Mesenteric fat pad (tissue), 1 donor: ENCODE results near the gene TMEM8B. TPM values are rescaled to one million over a fixed set of nuclear protein-coding genes. Genes with fewer than 3 reads are reported as not detected.
"Not testable (repeated sequence)": the region's sequence is repeated elsewhere in the genome, so short reads cannot be mapped to it uniquely, and the experiment has no call there.

Experiments used
- DNase-seq: peaks from one replicate; pipeline ENCODE4 v3.0.0-alpha.2; 2020; ENCODE audit warnings: low spot score
- total RNA-seq: library from RNA; stranded (reverse); fragmentation: NEBNext Ultra II Directional; extraction: Animal tissue kit (Norgen Biotek cat#: 25700); gene quantifications from one replicate; pipeline ENCODE4 v1.2.1, GENCODE V29; 2021
- donor health status: DM: yes; HTN: yes; CAD: no.

The TMEM8B gene
- total RNA-seq, 1 donor from 2014 or later: 6.7 TPM

DNA sequence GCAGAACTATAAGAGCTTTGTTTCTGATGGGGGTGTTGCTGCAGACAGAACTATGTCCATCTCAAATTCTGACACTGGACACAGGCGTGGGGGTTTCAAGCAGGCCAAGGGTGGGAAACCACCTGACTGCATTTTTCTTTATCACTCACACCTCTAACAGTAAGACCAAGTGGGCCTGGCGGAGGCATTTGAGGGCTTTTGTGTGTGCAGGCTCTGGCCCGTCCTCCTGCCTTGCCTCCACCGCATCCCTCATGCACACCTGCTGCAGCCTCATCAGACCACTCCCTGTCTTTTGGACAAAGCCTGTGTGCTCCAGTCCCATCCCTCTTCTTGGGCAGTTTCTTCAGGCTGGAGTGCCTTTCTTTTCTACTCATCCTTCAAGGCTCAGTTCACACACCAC lies 33.3 kb downstream of the TMEM8B start:
- DNase-seq: peak; percentile 85

DNA sequence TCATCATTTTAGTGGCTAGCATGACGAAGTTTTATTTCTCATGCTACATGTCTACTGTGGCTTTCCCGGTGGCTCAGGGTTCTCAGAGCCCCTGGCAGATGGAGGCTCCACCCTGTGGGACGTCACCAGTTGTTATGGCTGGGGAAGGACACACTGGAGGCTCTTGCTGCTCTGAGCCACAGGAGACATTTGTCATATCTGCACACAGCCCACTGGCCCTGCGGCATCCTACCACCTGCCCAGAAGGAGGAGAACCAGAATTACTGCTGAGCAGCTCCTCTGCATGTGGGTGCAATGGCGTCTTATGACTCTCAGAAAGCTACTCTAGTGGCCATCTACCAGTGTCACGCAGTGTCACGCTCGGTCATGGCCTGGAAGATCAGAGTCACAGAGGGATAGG lies 34.6 kb downstream of the TMEM8B start:
- no peak for DNase-seq

DNA sequence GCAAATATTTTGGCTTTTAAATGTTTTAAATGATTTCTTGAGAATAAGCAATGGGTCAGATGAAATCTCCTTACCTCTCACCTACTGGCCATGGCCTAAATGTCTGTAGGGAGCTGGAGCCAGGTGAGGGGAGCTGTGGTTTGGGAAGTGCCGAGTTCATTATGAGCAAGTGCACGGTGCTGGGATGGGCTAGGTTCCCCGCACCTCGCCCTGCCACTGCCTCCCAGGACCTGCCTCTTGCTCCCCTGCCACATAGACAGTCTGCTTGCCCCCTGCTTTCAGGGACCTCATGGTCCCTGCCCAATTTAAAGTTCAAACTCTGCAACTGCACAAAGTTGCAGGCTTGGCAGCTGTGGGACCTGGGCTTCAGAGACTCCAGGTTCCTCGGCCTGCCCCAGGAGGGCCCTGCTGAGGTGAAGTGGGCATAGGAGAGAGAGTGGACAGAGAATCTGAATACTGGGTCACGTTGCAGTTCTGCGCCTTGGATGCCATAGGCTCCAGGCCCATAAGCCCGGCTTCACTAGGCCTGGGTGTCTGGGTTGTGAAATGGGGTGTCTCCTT lies 35.7 kb downstream of the TMEM8B start:
- no peak for DNase-seq

DNA sequence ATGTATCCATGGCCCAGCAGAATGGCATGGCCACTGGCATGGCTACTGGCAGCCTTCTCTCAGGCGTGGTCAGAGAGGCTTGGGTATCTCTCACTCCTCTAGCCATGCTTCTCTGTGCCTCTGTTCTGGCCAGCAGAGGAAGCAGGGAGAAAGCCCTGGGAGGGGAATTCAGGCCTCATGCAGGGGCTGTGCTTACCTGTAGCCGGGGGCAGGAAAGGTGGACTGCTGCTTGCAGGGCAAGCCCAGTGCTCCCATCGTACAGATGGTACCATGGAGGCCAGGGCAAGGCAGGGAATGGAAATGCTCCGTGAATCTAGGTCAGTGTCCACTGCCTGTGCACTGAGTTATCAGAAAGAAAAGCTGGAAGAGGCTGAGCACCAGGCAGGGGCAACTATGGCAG lies 38.5 kb downstream of the TMEM8B start:
- DNase-seq: no peak

DNA sequence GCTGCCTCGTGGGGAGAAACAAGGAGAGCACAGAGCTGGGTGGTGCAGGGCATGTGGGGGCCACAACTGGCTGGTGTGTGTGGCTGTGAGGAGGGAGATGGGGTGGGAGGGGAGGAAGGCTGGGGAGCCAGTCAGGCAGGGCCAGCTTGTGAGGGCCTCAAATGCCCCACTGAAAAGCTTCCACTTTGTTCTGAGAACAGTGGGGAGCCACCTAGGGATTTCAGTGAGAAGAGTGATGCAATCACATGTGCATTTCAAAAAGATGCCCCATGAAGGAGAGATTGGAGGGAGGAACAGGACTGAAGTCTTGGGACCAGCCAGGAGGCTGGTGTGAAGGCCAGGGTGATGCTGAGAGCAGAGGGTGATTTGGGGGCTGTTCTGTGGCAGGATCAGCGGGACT lies 39.9 kb downstream of the TMEM8B start:
- no peak for DNase-seq

DNA sequence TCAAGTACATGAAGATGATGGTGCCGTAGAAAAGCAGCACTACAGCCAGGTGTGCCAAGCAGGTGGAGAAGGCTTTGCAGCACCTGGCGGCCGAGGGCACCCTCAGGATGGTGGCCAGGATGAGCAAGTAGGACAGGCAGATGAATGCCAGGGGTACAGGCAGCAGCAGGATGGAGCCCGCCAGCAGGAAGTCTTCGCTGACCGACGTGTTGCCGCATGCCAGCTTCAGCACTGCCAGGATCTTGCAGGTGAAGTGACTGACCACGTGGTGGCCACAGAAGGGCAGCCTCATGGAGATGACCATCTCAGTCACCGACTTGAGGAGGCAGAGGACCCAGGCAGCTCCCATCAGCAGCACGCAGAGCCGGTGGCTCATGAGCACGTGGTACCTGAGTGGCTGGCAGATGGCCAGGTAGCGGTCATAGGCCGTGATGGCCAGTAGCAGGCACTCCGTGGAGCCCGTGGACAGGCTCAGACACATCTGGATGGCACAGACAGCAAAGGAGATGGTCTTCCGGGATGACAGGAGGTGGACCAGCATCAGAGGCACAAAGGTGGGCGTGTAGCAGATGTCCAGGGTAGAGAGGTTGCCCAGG lies 40.7 kb downstream of the TMEM8B start:
- DNase-seq: no peak

DNA sequence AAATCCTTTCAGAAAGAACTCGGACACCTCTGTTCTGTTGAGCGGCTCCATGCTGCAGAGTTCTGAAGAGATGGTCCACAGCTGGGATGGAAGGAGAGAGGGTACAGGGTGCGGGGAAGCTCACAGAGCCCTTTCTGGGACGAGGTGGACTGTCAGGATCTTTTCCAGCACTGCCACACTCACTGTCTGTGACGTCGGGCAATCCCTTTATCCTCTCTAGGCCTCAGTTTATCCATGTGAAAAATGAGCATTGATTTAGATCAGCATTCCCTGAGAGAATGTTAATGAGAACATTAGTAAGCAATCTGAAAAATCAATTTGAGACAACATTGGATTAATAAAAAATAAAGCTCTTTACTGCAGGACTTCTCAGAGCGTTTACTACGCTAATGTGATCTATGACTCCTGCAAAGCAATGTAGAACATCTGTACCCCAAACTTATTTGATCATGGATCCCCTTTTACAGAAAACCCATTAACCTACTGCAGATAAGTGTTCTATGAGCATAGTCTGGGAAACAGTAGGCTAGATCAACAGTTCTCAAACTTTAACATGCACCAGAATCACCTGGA lies 41.4 kb downstream of the TMEM8B start, which contains the start of gene OR13J1:
Gene OR13J1, minus strand, starts transcription at position 51 of the 573 bp plus-strand sequence. Its CDS starts 0 bp downstream, at position 51.
- no peak for DNase-seq

DNA sequence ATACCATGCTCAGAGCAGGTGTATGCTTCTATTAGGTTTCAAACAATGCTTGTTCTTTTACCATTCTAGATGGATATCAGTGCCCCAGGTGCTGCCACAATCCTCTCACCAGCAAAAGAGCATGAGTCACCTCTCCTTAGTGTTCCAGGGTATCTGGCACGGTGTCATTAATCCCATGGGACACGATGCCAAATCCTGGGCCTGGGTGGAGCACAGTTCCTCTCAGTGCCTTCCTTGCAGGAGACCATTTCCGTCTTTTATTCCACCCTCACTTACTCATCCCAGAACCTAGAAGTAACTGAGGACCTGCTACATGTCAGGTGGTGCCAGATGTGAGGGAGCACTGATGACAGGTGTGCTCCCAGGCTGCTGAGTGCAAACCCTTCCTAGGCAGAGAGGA lies 42.5 kb downstream of the TMEM8B start:
- no peak for DNase-seq

DNA sequence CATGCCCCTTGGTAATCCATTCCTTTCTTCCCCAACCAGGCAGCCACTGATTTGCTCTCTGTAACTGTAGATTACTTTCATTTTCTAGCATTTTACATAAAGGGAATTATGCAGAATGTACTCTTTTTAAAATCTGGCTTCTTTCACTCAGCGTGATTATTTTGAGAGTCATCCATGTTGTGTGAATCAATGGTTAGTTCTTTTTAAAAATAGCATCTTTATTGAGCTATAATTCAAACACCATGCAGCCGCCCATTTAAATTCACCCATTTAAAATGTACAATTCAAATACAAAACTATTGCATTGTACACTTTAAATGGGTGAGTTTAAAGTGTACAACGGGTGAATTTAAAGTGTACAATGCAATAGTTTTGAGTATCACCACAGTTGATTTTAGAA lies 43.5 kb downstream of the TMEM8B start:
- DNase-seq: no peak

DNA sequence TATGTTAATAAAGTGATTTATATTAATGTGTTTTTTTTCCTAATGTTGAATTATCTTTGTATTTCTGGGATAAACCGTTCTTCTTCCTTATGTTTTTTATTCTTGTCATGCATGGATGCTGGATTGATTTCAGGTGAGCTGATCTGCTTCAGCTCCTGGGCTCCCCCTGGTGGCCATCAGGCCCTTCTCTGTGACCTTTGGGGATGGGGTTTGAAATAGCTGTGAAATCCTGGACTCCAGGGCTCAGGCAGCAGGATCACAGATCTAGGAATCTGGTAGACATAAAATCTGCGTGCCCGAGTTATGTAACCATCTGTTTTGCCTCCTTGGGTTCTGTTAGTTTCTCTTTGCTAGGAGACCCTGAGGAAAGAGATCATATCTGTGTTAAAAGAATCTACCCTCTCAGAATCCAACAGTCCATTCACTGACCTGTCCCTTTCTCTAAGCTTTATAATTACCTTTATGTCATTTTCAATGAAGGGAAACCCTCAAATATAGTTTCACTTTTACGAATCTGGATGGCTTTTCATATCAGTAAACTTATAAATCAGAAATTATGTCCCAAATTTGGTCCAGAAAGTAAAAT lies 53.3 kb downstream of the TMEM8B start:
- no peak for DNase-seq

DNA sequence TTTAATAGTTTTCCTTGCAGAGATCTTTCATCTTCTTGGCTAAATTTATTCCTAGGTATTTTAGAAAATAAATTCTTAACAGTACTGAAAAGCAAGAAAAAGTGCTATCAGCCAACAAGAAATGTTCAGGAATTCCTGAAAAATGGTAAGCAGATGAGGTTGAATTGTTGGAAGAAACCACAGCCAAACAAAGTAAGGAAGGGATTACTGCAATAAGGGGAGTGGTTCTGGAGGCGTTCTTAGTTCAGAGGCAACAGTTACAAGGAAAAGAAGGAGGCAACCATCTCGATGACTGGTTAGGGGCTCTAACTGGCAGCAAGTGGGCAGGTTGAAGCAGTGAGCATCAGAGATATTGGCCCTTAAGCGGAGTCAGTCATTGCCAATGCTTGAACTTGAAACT lies 54.0 kb downstream of the TMEM8B start:
- DNase-seq: no peak

DNA sequence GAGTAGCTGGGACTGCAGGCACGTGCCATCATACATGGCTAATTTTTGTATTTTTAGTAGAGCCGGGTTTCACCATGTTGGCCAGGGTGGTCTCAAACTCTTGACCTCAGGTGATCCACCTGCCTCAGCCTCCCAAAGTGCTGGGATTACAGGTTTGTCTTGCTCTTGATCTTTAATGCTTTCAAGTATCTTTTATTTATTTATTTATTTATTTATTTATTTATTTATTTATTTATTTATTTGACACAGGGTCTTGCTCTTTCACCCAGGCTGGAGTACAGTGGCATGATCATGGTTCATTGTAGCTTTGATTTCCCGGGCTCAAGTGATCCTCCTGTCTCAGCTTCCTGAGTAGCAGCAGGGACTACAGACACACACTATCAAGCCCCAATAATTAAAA lies 55.9 kb downstream of the TMEM8B start:
- DNase-seq: not testable (repeated sequence)

DNA sequence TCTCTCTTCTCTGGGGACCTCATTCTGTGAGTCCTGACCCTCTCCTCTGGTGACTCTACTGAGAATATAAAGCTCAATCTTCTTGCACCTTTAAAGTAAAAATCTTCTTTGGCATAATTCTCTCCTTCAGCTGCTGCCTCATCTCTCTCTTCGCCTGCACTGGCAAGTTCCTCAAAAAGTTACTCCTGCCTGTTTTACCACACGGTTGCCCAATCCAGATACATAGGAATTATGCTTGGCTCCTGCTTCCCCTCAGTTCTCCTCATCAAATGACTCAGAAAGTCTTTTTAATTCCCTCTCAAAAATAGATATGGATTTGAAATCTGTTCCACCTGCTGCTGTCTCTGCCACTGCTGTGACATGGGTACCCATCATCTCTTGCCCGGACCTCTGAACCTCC lies 62.6 kb downstream of the TMEM8B start:
- no peak for DNase-seq

DNA sequence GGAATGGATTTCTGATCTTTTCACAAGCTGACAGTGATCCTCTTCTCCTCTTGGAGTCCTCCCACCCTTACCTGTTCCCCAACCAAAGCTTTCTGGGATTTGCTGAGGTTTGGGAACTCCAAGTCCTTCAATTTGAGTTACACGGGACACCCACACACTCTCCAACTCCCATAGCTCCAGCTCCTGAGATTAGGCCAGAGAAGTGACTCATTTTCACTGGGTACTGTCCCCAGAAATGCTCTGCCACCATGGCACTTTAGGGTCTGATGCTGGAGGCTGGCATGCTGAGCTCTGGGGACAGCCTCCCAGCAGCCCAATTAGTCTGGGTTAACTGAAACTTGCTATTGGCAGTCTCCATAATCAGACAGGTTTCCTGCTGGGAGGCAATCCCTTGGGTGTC lies 63.0 kb downstream of the TMEM8B start:
- no peak for DNase-seq

DNA sequence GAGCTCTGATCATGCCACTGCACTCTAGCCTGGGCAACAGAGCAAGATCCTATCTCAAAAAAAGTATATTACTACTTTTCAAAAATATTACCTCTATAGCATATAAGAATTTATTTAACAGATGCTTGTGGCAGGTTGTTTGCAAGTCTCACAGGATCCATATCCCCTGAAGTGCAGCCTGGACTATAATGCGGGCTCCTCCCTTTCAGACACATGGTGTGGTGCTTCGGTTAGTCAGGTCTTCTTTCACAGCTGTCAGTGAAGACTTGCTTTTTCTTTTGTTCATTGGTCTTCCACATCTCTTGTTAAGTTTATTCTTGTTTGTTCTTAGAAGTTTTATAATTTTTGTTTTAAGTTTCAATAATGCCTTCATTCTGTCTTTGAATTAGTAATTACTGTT lies 67.5 kb downstream of the TMEM8B start:
- no peak for DNase-seq

DNA sequence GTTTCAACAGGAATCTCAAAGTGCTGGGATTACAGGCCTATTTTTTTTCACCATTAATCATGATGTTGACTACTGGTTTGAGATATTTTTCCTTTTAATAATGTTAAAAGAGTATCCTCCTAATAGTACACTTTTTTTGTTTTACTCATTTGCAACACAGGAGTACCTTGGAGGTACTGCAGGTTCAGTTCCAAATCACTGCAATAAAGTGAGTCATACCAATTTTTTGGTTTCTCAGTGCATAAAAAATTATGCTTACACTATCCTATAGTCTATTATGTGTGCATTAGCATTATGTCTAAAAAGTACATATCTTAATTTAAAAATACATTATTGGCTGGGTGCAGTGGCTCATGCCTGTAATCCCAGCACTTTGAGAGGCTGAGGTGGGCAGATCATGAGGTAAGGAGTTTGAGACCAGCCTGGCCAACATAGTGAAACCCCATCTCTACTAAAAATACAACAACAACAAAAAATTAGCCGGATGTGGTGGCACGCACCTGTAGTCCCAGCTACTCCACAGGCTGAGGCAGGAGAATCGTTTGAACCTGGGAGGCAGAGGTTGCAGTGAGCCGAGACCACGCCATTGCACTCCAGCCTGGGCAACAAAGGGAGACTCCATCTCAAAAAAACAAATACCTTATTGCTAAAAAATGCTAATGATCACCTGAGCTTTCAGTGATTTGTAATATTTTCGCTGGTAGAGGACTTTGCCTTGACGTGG lies 68.5 kb downstream of the TMEM8B start:
- DNase-seq: not testable (repeated sequence)

DNA sequence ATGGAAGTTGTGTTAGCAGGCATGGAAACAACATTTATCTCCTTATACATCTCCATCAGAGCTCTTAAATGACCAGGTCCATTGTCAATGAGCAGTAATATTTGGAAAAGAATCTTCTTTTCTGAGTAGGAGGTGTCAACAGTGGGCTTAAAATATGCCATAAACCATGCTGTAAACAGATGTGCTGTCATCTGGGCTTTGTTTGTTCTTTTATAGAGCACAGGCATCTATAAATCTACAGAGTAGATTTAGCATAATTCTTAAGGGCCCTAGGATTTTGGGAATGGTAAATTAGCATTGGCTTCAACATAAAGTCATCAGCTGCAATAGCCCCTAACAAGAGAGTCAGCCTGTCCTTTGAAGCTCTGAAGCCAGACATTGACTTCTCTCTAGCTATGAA lies 69.3 kb downstream of the TMEM8B start:
- no peak for DNase-seq

DNA sequence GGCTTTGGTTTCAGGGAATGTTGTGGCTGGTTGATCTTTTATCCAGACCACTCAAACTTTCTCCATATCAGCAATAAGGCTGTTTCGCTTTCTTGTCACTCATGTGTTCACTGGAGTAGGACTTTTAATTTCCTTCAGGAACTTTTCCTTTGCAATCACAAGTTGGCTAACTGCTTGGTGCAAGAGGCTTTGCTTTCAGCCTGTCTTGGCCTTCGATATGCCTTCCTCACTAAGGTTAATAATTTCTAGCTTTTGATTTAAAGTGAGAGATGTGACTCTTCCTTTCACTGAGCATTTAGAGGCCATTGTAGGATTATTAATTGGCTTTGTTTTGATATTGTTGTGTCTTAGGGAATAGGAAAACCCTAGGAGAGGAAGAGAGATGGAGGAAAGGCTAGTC lies 70.0 kb downstream of the TMEM8B start:
- DNase-seq: no peak

DNA sequence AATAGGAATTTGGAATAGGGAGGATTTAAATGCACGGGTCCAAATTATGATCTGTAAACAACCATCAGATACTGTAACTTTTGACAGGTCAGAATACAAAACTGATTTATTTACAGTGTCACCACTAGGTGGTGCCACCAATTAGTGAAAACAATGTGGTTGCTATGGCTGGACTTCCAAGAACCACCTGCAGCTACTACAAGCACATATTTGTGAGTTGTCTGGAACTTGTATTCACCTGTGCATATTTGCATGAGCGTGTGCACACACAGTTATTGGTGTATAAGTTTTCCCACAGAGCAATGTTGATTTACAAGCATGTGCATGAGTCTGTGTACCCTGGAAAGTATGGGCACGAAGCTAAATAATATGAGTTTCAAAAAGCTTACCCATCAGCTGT lies 74.0 kb downstream of the TMEM8B start:
- DNase-seq: no peak

DNA sequence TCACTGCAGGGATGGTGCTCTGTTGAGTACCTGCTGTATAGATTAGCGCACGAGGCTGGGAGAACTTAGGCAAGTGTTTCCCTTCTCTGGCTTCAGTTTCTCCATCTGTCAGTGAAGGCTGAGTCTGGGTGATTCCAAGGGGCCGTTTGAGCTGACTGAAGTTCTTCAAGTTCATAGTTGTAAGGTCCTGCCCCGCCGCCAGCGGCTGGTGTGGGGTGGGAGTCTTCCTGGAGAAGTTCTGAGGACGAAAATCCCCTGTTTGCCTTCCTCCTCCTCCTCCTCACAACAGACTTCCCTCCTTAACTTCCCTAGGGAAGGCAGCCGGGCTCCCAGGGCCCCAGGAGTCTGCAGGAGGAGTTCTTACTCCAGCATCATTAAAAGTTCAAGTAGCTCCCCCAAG lies 75.3 kb downstream of the TMEM8B start:
- DNase-seq: no peak

DNA sequence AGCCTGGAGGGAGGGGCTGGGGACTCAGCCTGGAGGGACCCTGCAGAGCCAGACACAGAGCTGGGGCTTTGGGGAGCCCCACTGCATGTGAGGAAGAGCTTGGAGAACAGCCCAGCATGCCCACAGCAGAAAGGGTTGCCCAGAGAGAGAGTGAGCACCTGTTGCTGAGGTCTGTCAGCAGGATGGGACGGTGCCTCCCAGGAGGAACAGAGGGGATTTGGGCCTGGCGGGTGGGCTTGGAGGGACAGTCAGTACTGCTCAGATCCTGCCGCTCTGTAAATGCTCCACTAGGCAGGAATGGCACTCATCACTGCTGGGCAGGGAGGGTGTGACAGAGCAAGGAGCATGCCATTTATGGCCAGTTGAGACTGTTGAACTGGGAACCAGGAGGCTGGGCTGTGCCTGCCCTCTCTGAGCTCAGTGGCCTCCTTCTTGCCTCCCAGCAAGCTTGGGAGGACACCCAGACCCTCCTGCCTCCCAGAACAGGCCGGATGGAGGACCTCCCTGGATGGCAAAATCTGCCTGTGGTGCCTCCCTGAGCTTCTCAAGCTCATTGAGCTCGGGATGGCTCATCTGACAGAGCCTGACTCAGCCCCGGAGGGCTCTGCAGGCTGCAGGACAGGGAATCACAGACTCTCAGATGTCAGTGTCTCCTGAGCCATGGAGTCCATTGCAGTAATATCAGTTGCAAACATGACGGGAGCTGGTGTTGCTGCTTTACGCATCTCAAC lies 76.2 kb downstream of the TMEM8B start:
- no peak for DNase-seq
